ENCODE data around the gene HLA-E. TPM values are rescaled to one million over a fixed set of nuclear protein-coding genes. Genes with fewer than 3 reads are reported as not detected.
"Not testable (repeated sequence)": the region's sequence is repeated elsewhere in the genome, so short reads cannot be mapped to it uniquely, and the experiment has no call there.

Gene HLA-E
- total and polyA plus RNA-seq, 2 experiments from 2014 or later: 15.6 to 36.0 TPM

DNA sequence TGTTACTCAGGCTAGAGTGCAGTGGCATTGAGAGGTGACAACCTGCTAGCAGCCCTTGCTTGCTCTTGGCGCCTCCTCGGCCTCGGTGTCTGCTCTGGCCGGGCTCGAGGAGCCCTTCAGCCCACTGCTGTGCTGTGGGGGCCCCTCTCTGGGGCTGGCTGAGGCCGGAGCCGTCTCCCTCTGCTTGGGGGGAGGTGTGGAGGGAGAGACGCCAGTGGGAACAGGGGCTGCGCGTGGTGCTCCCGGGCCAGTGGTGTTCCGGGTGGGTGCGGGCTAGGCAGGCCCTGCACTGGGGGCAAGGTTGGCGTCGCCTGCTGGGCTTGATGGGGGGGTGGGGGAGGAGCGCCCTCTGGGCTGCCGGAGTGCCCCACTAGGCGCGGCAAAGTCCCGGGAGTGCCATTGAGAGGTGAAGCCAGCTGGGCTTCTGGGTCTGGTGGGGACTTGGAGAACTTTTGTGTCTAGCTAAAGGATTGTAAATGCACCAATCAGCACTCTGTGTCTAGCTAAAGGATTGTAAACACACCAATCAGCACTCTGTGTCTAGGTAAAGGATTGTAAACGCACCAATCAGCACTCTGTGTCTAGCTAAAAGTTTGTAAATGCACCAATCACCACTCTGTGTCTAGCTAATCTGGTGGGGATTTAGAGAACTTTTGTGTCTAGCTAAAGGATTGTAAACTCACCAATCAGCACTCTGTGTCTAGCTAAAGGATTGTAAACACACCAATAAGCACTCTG, 28.6 kb downstream of the HLA-E start:
- H3K27me3 Mint-ChIP-seq (ENCODE audit: insufficient read depth, low read depth, poor library complexity): peaks cover 19% of the 10 kb centered on the region
- not testable (repeated sequence) for H4K20me1 ChIP-seq (replicated peaks; ENCODE audit: insufficient read depth)

GRCh38 chr6:30518505-30519145, 29.3 kb downstream of the HLA-E start:
- H3K36me3 Mint-ChIP-seq (ENCODE audit: low read depth); H4K20me1 ChIP-seq (replicated peaks; ENCODE audit: insufficient read depth); H3K4me2 ChIP-seq; H3K4me3 ChIP-seq; H2AFZ ChIP-seq; H3K4me1 ChIP-seq (ENCODE audit: insufficient read depth); ATAC-seq; H3K36me3 ChIP-seq (ENCODE audit: insufficient read depth); H3K79me2 ChIP-seq (replicated peaks; ENCODE audit: insufficient read depth); H3K9me2 ChIP-seq (ENCODE audit: insufficient read depth); H3K27me3 ChIP-seq (ENCODE audit: insufficient read depth); H3F3A ChIP-seq (replicated peaks; ENCODE audit: low read depth); H3K27ac ChIP-seq (ENCODE audit: low read depth); H3K27ac Mint-ChIP-seq; H3K4me3 Mint-ChIP-seq: not testable (repeated sequence)
- peaks cover 19% of the 10 kb centered on the region for H3K27me3 Mint-ChIP-seq (ENCODE audit: insufficient read depth, low read depth, poor library complexity)
- peaks cover 13% of the 10 kb centered on the region for H3K4me1 Mint-ChIP-seq
- peaks cover 30% of the 10 kb centered on the region for H3K9me3 Mint-ChIP-seq
- DNase-seq (ENCODE audit: low spot score): peak; percentile 42

More for the DNA sequence above, 28.6 kb downstream of the HLA-E start:
- H3K4me2 ChIP-seq; H3K27me3 ChIP-seq (ENCODE audit: insufficient read depth); H2AFZ ChIP-seq; H3K27ac Mint-ChIP-seq; H3K36me3 Mint-ChIP-seq (ENCODE audit: low read depth); H3K4me3 ChIP-seq; ATAC-seq; H3K4me1 ChIP-seq (ENCODE audit: insufficient read depth); DNase-seq (ENCODE audit: low spot score); H3F3A ChIP-seq (replicated peaks; ENCODE audit: low read depth); H3K4me3 Mint-ChIP-seq; H3K27ac ChIP-seq (ENCODE audit: low read depth); H3K79me2 ChIP-seq (replicated peaks; ENCODE audit: insufficient read depth); H3K36me3 ChIP-seq (ENCODE audit: insufficient read depth); H3K9me2 ChIP-seq (ENCODE audit: insufficient read depth): not testable (repeated sequence)
- H3K9me3 Mint-ChIP-seq: peaks cover 26% of the 10 kb centered on the region
- peaks cover 13% of the 10 kb centered on the region for H3K4me1 Mint-ChIP-seq

GRCh38 chr6:30520522-30520921, 31.2 kb downstream of the HLA-E start:
- TF ChIP-seq NANOG (IDR thresholded peaks at IDR 0.05; ENCODE audit: borderline replicate concordance): no peak
- TF ChIP-seq, protein P1, sequence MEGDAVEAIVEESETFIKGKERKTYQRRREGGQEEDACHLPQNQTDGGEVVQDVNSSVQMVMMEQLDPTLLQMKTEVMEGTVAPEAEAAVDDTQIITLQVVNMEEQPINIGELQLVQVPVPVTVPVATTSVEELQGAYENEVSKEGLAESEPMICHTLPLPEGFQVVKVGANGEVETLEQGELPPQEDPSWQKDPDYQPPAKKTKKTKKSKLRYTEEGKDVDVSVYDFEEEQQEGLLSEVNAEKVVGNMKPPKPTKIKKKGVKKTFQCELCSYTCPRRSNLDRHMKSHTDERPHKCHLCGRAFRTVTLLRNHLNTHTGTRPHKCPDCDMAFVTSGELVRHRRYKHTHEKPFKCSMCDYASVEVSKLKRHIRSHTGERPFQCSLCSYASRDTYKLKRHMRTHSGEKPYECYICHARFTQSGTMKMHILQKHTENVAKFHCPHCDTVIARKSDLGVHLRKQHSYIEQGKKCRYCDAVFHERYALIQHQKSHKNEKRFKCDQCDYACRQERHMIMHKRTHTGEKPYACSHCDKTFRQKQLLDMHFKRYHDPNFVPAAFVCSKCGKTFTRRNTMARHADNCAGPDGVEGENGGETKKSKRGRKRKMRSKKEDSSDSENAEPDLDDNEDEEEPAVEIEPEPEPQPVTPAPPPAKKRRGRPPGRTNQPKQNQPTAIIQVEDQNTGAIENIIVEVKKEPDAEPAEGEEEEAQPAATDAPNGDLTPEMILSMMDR (conservative IDR thresholded peaks at IDR 0.05; ENCODE audit: low read depth in 2 of 2): no peak
- no peak for TF ChIP-seq POLR2AphosphoS5 (IDR thresholded peaks at IDR 0.05; ENCODE audit: low read depth)
- TF ChIP-seq ZNF114 (CRISPR knock-in tag; IDR thresholded peaks at IDR 0.05): no peak
- no peak for TF ChIP-seq EZH2 (IDR thresholded peaks at IDR 0.05; ENCODE audit: low read depth, unreplicated experiment)
- TF ChIP-seq STAT1 (IDR thresholded peaks at IDR 0.05; ENCODE audit: unreplicated experiment): no peak
- no peak for TF ChIP-seq ZNF331 (CRISPR knock-in tag; IDR thresholded peaks at IDR 0.05; ENCODE audit: low read depth)
- TF ChIP-seq JUNB (IDR thresholded peaks at IDR 0.05; ENCODE audit: unreplicated experiment): no peak
- no peak for TF ChIP-seq EZH2phosphoT487 (IDR thresholded peaks at IDR 0.05; ENCODE audit: unreplicated experiment)
- TF ChIP-seq CREB1 (CRISPR knock-in tag; IDR thresholded peaks at IDR 0.05; ENCODE audit: low read depth): no peak
- no peak for TF ChIP-seq ETS1 (IDR thresholded peaks at IDR 0.05)
- H3K9me2 ChIP-seq (ENCODE audit: insufficient read depth): no peaks in the 10 kb centered on the region
- H3K27ac Mint-ChIP-seq: no peak overlapping the region
- peaks cover 34% of the 10 kb centered on the region for H3K9me3 Mint-ChIP-seq
- peaks cover 9% of the 10 kb centered on the region; the same call in 2 of the 3 replicates for H3K36me3 Mint-ChIP-seq (ENCODE audit: low read depth)
- no peak overlapping the region for H3K4me2 ChIP-seq
- no peak overlapping the region for H3K4me3 ChIP-seq
- H4K20me1 ChIP-seq (replicated peaks; ENCODE audit: insufficient read depth): no peaks in the 10 kb centered on the region
- H3K27me3 Mint-ChIP-seq (ENCODE audit: insufficient read depth, low read depth, poor library complexity): peaks cover 18% of the 10 kb centered on the region
- DNase-seq (ENCODE audit: low spot score): no peak
- no peak for ATAC-seq
- no peak overlapping the region for H2AFZ ChIP-seq
- H3K4me1 ChIP-seq (ENCODE audit: insufficient read depth): no peaks in the 10 kb centered on the region
- H3F3A ChIP-seq (replicated peaks; ENCODE audit: low read depth): no peaks in the 10 kb centered on the region
- no peaks in the 10 kb centered on the region for H3K27me3 ChIP-seq (ENCODE audit: insufficient read depth)
- no peaks in the 10 kb centered on the region; the same call in 2 of the 3 replicates for H3K4me1 Mint-ChIP-seq
- H3K36me3 ChIP-seq (ENCODE audit: insufficient read depth): no peaks in the 10 kb centered on the region
- no peaks in the 10 kb centered on the region for H3K79me2 ChIP-seq (replicated peaks; ENCODE audit: insufficient read depth)
- H3K4me3 Mint-ChIP-seq: no peak overlapping the region
- H3K27ac ChIP-seq (ENCODE audit: low read depth): no peak overlapping the region

- peaks cover 13% of the 10 kb centered on the region for H3K27me3 Mint-ChIP-seq (ENCODE audit: insufficient read depth, low read depth, poor library complexity)
- DNase-seq (ENCODE audit: low spot score); H3K4me1 ChIP-seq (ENCODE audit: insufficient read depth); H4K20me1 ChIP-seq (replicated peaks; ENCODE audit: insufficient read depth); H3K36me3 Mint-ChIP-seq (ENCODE audit: low read depth); H3K4me3 ChIP-seq; H3K36me3 ChIP-seq (ENCODE audit: insufficient read depth); H3K9me2 ChIP-seq (ENCODE audit: insufficient read depth); H2AFZ ChIP-seq; ATAC-seq; H3K4me3 Mint-ChIP-seq; H3K4me2 ChIP-seq; H3K27ac Mint-ChIP-seq; H3K4me1 Mint-ChIP-seq; H3F3A ChIP-seq (replicated peaks; ENCODE audit: low read depth); H3K27ac ChIP-seq (ENCODE audit: low read depth); H3K27me3 ChIP-seq (ENCODE audit: insufficient read depth); H3K79me2 ChIP-seq (replicated peaks; ENCODE audit: insufficient read depth): not testable (repeated sequence)
- peaks cover 35% of the 10 kb centered on the region for H3K9me3 Mint-ChIP-seq
Measured at GRCh38 chr6:30521082-30521481, 31.8 kb downstream of the HLA-E start.
